GM12878 (cell line): ENCODE results near the gene GPR137B. TPM values are rescaled to one million over a fixed set of nuclear protein-coding genes. Genes with fewer than 3 reads are reported as not detected.
A peak's percentile ranks its signal among the peaks of the same experiment; 100 is the strongest.

Source experiments
- ATAC-seq: fragments of 200-7000 bp; cut with Tn5 transposase; 3 replicates; pipeline ENCODE4 v1.9.1; 2020; ENCODE audit warnings: mild to moderate bottlenecking, moderate library complexity
- BruUV-seq: library from RNA; stranded (reverse); fragments of 400-500 nt; replicated peaks from 2 replicates; lab custom pipeline; 2021; lab: Mats Ljungman, UMichigan
- CTCF ChIA-PET: fragments of 300-600 bp; sonication (Branson Sonifier 250); formaldehyde crosslinking; extraction: SDS; loops from one replicate; lab custom pipeline; 2021; ENCODE audit warnings: inconsistent platforms; lab: Yijun Ruan, JAX
- POLR2A ChIA-PET: fragments of 350-600 bp; formaldehyde crosslinking; extraction: SDS; loops from one replicate; lab custom pipeline; 2021; ENCODE audit warnings: inconsistent platforms; lab: Charles Lee
- RAD21 ChIA-PET: fragments of 300-600 bp; sonication (Branson Sonifier 250); formaldehyde crosslinking; loops from one replicate; lab custom pipeline; 2023; ENCODE audit warnings: antibody characterized with exemption; ENCODE audit not compliant: unreplicated experiment; lab: Charles Lee
- SMC1A ChIA-PET: fragments of 300-600 bp; sonication (Branson Sonifier 250); formaldehyde crosslinking; loops from one replicate; lab custom pipeline; 2023; ENCODE audit not compliant: unreplicated experiment, uncharacterized antibody; lab: Charles Lee
- DNase-seq: peaks from one replicate; pipeline ENCODE4 v3.0.0-alpha.2; 2011; ENCODE audit warnings: low read depth, low spot score
- FAIRE-seq: peaks from 3 replicates; lab custom pipeline; 2011; peaks lifted over from hg19 to GRCh38; lab: Jason Lieb, UNC
- H2AFZ ChIP-seq: 2 replicates; pipeline ENCODE4 v1.6.0; 2011; ENCODE audit warnings: low read depth, low read length, control low read depth; ENCODE audit not compliant: control insufficient read depth
- H3K27ac ChIP-seq: 2 replicates; pipeline ENCODE4 v1.5.1; 2011; ENCODE audit warnings: control low read depth; ENCODE audit not compliant: control insufficient read depth, insufficient read depth
- H3K27me3 ChIP-seq, 2 experiments: replicated peaks in 1 of 2; 2 replicates each; pipeline versions ENCODE4 v1.6.0 to v1.6.1; 2011; ENCODE audit warnings: low read length in 1 of 2; ENCODE audit not compliant: control insufficient read depth in 2 of 2, insufficient read depth in 2 of 2
- H3K36me3 ChIP-seq, 2 experiments: 2 replicates each; pipeline ENCODE4 v1.5.1; 2011; ENCODE audit warnings: low read length in 1 of 2; ENCODE audit not compliant: control insufficient read depth in 2 of 2, insufficient read depth in 2 of 2
- H3K4me1 ChIP-seq: 2 replicates; pipeline ENCODE4 v1.6.1; 2011; ENCODE audit warnings: mild to moderate bottlenecking, low read length, moderate library complexity, mixed read lengths; ENCODE audit not compliant: control insufficient read depth, insufficient read depth
- H3K4me2 ChIP-seq: 2 replicates; pipeline ENCODE4 v1.6.0; 2011; ENCODE audit warnings: control low read depth; ENCODE audit not compliant: control insufficient read depth, insufficient read depth
- H3K4me3 ChIP-seq: fragments of 200-600 bp; sonication (generic); 2 replicates; pipeline ENCODE4 v1.5.1; 2016
- H3K79me2 ChIP-seq: 2 replicates; pipeline ENCODE4 v1.6.0; 2011; ENCODE audit warnings: low read length; ENCODE audit not compliant: control insufficient read depth, insufficient read depth
- H3K9ac ChIP-seq: 2 replicates; pipeline ENCODE4 v1.8.0; 2011; ENCODE audit warnings: low read length, control low read depth, mixed read lengths; ENCODE audit not compliant: control insufficient read depth, insufficient read depth
- H3K9me3 ChIP-seq: replicated peaks from 3 replicates; pipeline ENCODE4 v1.5.1; 2011; ENCODE audit warnings: mild to moderate bottlenecking, low read length; ENCODE audit not compliant: control insufficient read depth, insufficient read depth
- H4K20me1 ChIP-seq: 2 replicates; pipeline ENCODE4 v1.6.0; 2011; ENCODE audit not compliant: control insufficient read depth, insufficient read depth
- CTCF ChIP-seq, 3 experiments: IDR thresholded peaks in 2 of 3; conservative IDR thresholded peaks in 1 of 3; 2 replicates each; pipeline ENCODE4 v1.5.1; 2011; ENCODE audit warnings: low read depth in 3 of 3, low read length in 3 of 3, mild to moderate bottlenecking in 3 of 3, control low read depth in 2 of 3, moderate library complexity in 2 of 3, inconsistent platforms in 1 of 3, mixed read lengths in 1 of 3; ENCODE audit not compliant: control insufficient read depth in 2 of 3, insufficient read depth in 1 of 3; ENCODE audit errors: extremely low read depth in 1 of 3
- DPF2 ChIP-seq: fragments of 450-650 bp; IDR thresholded peaks from 2 replicates; pipeline ENCODE4 v1.6.1; 2017; ENCODE audit warnings: mild to moderate bottlenecking
- IKZF2 ChIP-seq, 2 experiments: fragments of 450-650 bp; IDR thresholded peaks; 2 replicates each; pipeline ENCODE4 v1.6.1; 2017; ENCODE audit warnings: mild to moderate bottlenecking in 2 of 2, moderate library complexity in 2 of 2
- NKRF ChIP-seq: fragments of 450-650 bp; conservative IDR thresholded peaks from 2 replicates; pipeline ENCODE4 v1.6.1; 2017; ENCODE audit warnings: mild to moderate bottlenecking, moderate library complexity
- NRF1 ChIP-seq: conservative IDR thresholded peaks from 2 replicates; pipeline ENCODE4 v1.6.1; 2011; ENCODE audit warnings: mild to moderate bottlenecking, low read depth, low read length, improper control_type of control experiment
- POU2F2 ChIP-seq: IDR thresholded peaks from 3 replicates; pipeline ENCODE4 v1.6.1; 2011; ENCODE audit warnings: low read depth, mild to moderate bottlenecking, low read length, borderline replicate concordance
- RAD21 ChIP-seq: IDR thresholded peaks from 2 replicates; pipeline ENCODE4 v1.6.1; 2011; ENCODE audit warnings: mild to moderate bottlenecking, low read depth, low read length, moderate library complexity; ENCODE audit not compliant: insufficient read depth
- RAD51 ChIP-seq: fragments of 450-650 bp; IDR thresholded peaks from 2 replicates; pipeline ENCODE4 v1.6.1; 2016; ENCODE audit warnings: moderate library complexity, mild to moderate bottlenecking, inconsistent platforms
- SKIL ChIP-seq: fragments of 450-650 bp; IDR thresholded peaks from 2 replicates; pipeline ENCODE4 v1.6.1; 2017; ENCODE audit warnings: mild to moderate bottlenecking, low read depth, inconsistent platforms; ENCODE audit not compliant: poor library complexity, severe bottlenecking
- ZNF384 ChIP-seq: IDR thresholded peaks from 2 replicates; pipeline ENCODE4 v1.6.1; 2012; ENCODE audit warnings: low read depth, mild to moderate bottlenecking, low read length, improper control_type of control experiment, borderline replicate concordance
- WGBS: methylation state at CpG from one replicate; pipeline ENCODE4 v1.1.6; 2016; ENCODE audit warnings: low lambda C conversion rate; ENCODE audit not compliant: insufficient replicate concordance, insufficient coverage; ENCODE audit errors: missing lambda C conversion rate; 5-methylcytosine and 5-hydroxymethylcytosine counted together
- in situ Hi-C: fragments of 300-500 bp; cut with MboI; formaldehyde crosslinking; loops from 9 replicates; pipeline ENCODE4 v1.14.3; 2018; ENCODE audit warnings: mixed read lengths
- intact Hi-C: fragments of 100-400 bp; cut with micrococcal nuclease; formaldehyde crosslinking; loops from one replicate; pipeline ENCODE4 v1.14.2; 2022; ENCODE audit not compliant: unreplicated experiment
- polyA plus RNA-seq, 11 experiments: library from polyadenylated mRNA; depleted of rRNA in 4 of 11; unstranded in 6 of 11; stranded (reverse) in 5 of 11; fragments of >200 nt; fragmentation: Nextera tagmentation in 4 of 11; fragmentation: Illumina TruSeq in 1 of 11; extraction: Ambion mirVana in 4 of 11; extraction: Trizol in 1 of 11; gene quantifications; 1 replicate in 1 of 11; 2 replicates in 10 of 11; pipeline versions ENCODE4 v1.2.1 to v1.2.3, GENCODE V29; 2011 to 2016; ENCODE audit warnings: inconsistent platforms in 2 of 11, missing spikeins in 2 of 11, low read depth in 1 of 11
- total RNA-seq, 4 experiments: library from RNA; depleted of rRNA in 3 of 4; stranded (reverse); fragments of >200 nt in 3 of 4; fragmentation: Illumina TruSeq in 1 of 4; extraction: Trizol in 1 of 4; gene quantifications; 2 replicates each; pipeline versions ENCODE4 v1.2.1 to v1.2.3, GENCODE V29; 2013 to 2021

GPR137B gene
- total and polyA plus RNA-seq, 10 of the 15 experiments (the other 5 are each of a cell fraction or from before 2014, with no cell fraction given) = 5.4 to 20.8 (median 12.5) TPM

- TF ChIP-seq NKRF = 0 out of 2 replicates have a peak, but pooled peaks have one; percentile 24
Measured at GRCh38 chr1:236144033-236144432, 1.7 kb downstream of the GPR137B start (continued).

GRCh38 chr1:236144446-236145150, 2.3 kb downstream of the GPR137B start:
- TF ChIP-seq RAD51 (peak; percentile 11; the same call in 1 of the 2 replicates), CTCF (IDR thresholded peaks at IDR 0.05 in 2 of 3, conservative IDR thresholded peaks at IDR 0.05 in 1 of 3; ENCODE audit: control insufficient read depth in 2 of 3, extremely low read depth in 1 of 3, insufficient read depth in 1 of 3, low read depth in 3 of 3, low read length in 3 of 3) (peak; percentile 1 to 25 (median 11); a peak in 3 of 6 replicates), SKIL (peak; percentile 43), DPF2 (0 out of 2 replicates have a peak, but pooled peaks have one; percentile 29), IKZF2 (IDR thresholded peaks at IDR 0.05) (peak in 1 of 2 experiments; percentile 16; a peak in 1 of 4 replicates), POU2F2 (peak; percentile 68; the same call in 2 of the 3 replicates), ZNF384 (no peak), RAD21 (0 out of 2 replicates have a peak, but pooled peaks have one; percentile 18), NRF1 (no peak)
- DNase-seq (no peak), FAIRE-seq (no peak), ATAC-seq (peak; percentile 57)
- H3K27ac ChIP-seq = peak overlapping the region; percentile 35; the same call in 1 of the 2 replicates
- peaks cover 3% of the 10 kb centered on the region; the same call in 1 of the 2 replicates for H4K20me1 ChIP-seq
- peak overlapping the region; percentile 83 for H3K4me2 ChIP-seq
- H2AFZ ChIP-seq = no peak overlapping the region
- no peaks in the 10 kb centered on the region for H3K9me3 ChIP-seq
- SMC1A ChIA-PET = interaction anchor here (1.0 to 7.2 kb wide), 8 partner anchors 12 to 320 kb away, joined by 3 to 95 read pairs (median 6); no protein-coding TSS in a partner anchor
- H3K27me3 ChIP-seq = peaks cover 1 to 13% of the 10 kb centered on the region in 2 experiments
- intact Hi-C loops (loop anchor here (1.0 to 10.0 kb wide), 3 partner anchors 12 to 280 kb away; partner anchors contain the start of genes ERO1B and LYST), in situ Hi-C loops (no loop called here)
- POLR2A ChIA-PET = interaction anchor here (0.6 to 4.1 kb wide), 6 partner anchors 13 to 382 kb away, joined by 3 to 64 read pairs (median 6); no protein-coding TSS in a partner anchor
- H3K36me3 ChIP-seq = peaks cover 2 to 4% of the 10 kb centered on the region in 2 experiments; a peak in 2 of 4 replicates
- H3K79me2 ChIP-seq = peaks cover 63% of the 10 kb centered on the region
- CTCF ChIA-PET = interaction anchor here (0.8 to 7.3 kb wide), 9 partner anchors 13 to 140 kb away, joined by 3 to 56 read pairs (median 4); no protein-coding TSS in a partner anchor
- 4% methylated on average over 12 of the region's 12 CpGs for WGBS
- BruUV-seq = TSS peak; percentile 78
- RAD21 ChIA-PET = interaction anchor here (0.7 to 7.3 kb wide), 4 partner anchors 10 to 149 kb away, joined by 3 to 121 read pairs (median 5); no protein-coding TSS in a partner anchor
- peak overlapping the region; percentile 84 for H3K4me3 ChIP-seq
- peaks cover 18% of the 10 kb centered on the region for H3K4me1 ChIP-seq
- H3K9ac ChIP-seq = peak overlapping the region; percentile 83
